ENCODE measurements around the gene OLFM3. TPM values are rescaled to one million over a fixed set of nuclear protein-coding genes. Genes with fewer than 3 reads are reported as not detected.

The OLFM3 gene
- total RNA-seq, 1 experiment from 2014 or later, result not detected

- BruUV-seq (replicated peaks), result no TSS peak
- CTCF ChIA-PET, result no interaction called here
- no peaks in the 10 kb centered on the region for H3K9me2 ChIP-seq (ENCODE audit: insufficient read depth)
- intact Hi-C loops (cut with micrococcal nuclease), result no loop called here
- POLR2A ChIA-PET, result no interaction called here
- no peak overlapping the region for H3K4me3 ChIP-seq (replicated peaks in 1 of 2; ENCODE audit: low read depth in 1 of 2, low read length in 2 of 2)
- H3K27me3 ChIP-seq (ENCODE audit: insufficient read depth, low read length), result no peaks in the 10 kb centered on the region
- RAD21 ChIA-PET (ENCODE audit: low non-redundant PET in 1 of 2, low total read pairs in 2 of 2, uncharacterized antibody in 2 of 2, unreplicated experiment in 2 of 2), result no interaction called here
- H3K79me2 ChIP-seq (ENCODE audit: insufficient read depth, low read length), result no peaks in the 10 kb centered on the region
- ATAC-seq (no peak), DNase-seq (ENCODE audit: low read depth, low spot score) (no peak)
- no peaks in the 10 kb centered on the region for H3K4me1 ChIP-seq (ENCODE audit: control insufficient read depth in 1 of 2, insufficient read depth in 2 of 2, low read length in 2 of 2)
- no peak overlapping the region for H3K9ac ChIP-seq (ENCODE audit: low read length)
- H2AFZ ChIP-seq (ENCODE audit: low read depth, low read length, poor library complexity, severe bottlenecking), result no peak overlapping the region
- H3K9me3 ChIP-seq (ENCODE audit: control insufficient read depth in 1 of 2, insufficient read depth in 1 of 2, low read depth in 1 of 2, low read length in 2 of 2), result no peaks in the 10 kb centered on the region
- TF ChIP-seq EZH2 (IDR thresholded peaks at IDR 0.05) (no peak), EZH2phosphoT487 (IDR thresholded peaks at IDR 0.05; ENCODE audit: borderline replicate concordance) (no peak), SRF (IDR thresholded peaks at IDR 0.05; ENCODE audit: low read depth) (no peak), ELF1 (IDR thresholded peaks at IDR 0.05; ENCODE audit: borderline replicate concordance, low read depth) (no peak), ZFX (IDR thresholded peaks at IDR 0.05) (no peak), JUND (IDR thresholded peaks at IDR 0.05) (no peak), FOSL1 (IDR thresholded peaks at IDR 0.05; ENCODE audit: low read depth) (no peak), ATF3 (IDR thresholded peaks at IDR 0.05) (no peak), CBX3 (IDR thresholded peaks at IDR 0.05; ENCODE audit: low read depth) (no peak), YY1 (IDR thresholded peaks at IDR 0.05; ENCODE audit: extremely low read depth, insufficient replicate concordance, low read depth, low read length) (no peak), TCF7L2 (IDR thresholded peaks at IDR 0.05; ENCODE audit: borderline replicate concordance, extremely low read depth, insufficient read depth, insufficient read length) (no peak), SP1 (IDR thresholded peaks at IDR 0.05; ENCODE audit: low read depth) (no peak), ZNF274 (IDR thresholded peaks at IDR 0.05; ENCODE audit: low read depth, low read length) (no peak), ZBTB33 (IDR thresholded peaks at IDR 0.05; ENCODE audit: extremely low read depth, insufficient replicate concordance, low read length) (no peak), POLR2AphosphoS5 (IDR thresholded peaks at IDR 0.05; ENCODE audit: low read depth, low read length) (no peak)
- TF ChIP-seq, protein P1, sequence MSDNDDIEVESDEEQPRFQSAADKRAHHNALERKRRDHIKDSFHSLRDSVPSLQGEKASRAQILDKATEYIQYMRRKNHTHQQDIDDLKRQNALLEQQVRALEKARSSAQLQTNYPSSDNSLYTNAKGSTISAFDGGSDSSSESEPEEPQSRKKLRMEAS (IDR thresholded peaks at IDR 0.05), result no peak
- TF ChIP-seq, protein P2, sequence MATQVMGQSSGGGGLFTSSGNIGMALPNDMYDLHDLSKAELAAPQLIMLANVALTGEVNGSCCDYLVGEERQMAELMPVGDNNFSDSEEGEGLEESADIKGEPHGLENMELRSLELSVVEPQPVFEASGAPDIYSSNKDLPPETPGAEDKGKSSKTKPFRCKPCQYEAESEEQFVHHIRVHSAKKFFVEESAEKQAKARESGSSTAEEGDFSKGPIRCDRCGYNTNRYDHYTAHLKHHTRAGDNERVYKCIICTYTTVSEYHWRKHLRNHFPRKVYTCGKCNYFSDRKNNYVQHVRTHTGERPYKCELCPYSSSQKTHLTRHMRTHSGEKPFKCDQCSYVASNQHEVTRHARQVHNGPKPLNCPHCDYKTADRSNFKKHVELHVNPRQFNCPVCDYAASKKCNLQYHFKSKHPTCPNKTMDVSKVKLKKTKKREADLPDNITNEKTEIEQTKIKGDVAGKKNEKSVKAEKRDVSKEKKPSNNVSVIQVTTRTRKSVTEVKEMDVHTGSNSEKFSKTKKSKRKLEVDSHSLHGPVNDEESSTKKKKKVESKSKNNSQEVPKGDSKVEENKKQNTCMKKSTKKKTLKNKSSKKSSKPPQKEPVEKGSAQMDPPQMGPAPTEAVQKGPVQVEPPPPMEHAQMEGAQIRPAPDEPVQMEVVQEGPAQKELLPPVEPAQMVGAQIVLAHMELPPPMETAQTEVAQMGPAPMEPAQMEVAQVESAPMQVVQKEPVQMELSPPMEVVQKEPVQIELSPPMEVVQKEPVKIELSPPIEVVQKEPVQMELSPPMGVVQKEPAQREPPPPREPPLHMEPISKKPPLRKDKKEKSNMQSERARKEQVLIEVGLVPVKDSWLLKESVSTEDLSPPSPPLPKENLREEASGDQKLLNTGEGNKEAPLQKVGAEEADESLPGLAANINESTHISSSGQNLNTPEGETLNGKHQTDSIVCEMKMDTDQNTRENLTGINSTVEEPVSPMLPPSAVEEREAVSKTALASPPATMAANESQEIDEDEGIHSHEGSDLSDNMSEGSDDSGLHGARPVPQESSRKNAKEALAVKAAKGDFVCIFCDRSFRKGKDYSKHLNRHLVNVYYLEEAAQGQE (IDR thresholded peaks at IDR 0.05; ENCODE audit: low read depth), result no peak
- TF ChIP-seq, protein P3, sequence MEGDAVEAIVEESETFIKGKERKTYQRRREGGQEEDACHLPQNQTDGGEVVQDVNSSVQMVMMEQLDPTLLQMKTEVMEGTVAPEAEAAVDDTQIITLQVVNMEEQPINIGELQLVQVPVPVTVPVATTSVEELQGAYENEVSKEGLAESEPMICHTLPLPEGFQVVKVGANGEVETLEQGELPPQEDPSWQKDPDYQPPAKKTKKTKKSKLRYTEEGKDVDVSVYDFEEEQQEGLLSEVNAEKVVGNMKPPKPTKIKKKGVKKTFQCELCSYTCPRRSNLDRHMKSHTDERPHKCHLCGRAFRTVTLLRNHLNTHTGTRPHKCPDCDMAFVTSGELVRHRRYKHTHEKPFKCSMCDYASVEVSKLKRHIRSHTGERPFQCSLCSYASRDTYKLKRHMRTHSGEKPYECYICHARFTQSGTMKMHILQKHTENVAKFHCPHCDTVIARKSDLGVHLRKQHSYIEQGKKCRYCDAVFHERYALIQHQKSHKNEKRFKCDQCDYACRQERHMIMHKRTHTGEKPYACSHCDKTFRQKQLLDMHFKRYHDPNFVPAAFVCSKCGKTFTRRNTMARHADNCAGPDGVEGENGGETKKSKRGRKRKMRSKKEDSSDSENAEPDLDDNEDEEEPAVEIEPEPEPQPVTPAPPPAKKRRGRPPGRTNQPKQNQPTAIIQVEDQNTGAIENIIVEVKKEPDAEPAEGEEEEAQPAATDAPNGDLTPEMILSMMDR (IDR thresholded peaks at IDR 0.05 in 2 of 3, conservative IDR thresholded peaks at IDR 0.05 in 1 of 3; ENCODE audit: borderline replicate concordance in 1 of 3, insufficient read depth in 1 of 3, low read depth in 2 of 3, low read length in 2 of 3), result no peak
- no peaks in the 10 kb centered on the region for H4K20me1 ChIP-seq (ENCODE audit: insufficient read depth)
- H3K36me3 ChIP-seq (ENCODE audit: control insufficient read depth in 1 of 2, insufficient read depth in 2 of 2, low read length in 2 of 2), result no peaks in the 10 kb centered on the region
- no peak overlapping the region for H3K4me2 ChIP-seq (ENCODE audit: low read length)
- H3K27ac ChIP-seq (ENCODE audit: low read depth, low read length), result no peak overlapping the region
Observed at GRCh38 chr1:101884621-101885020, 112.1 kb downstream of the OLFM3 start.
